Stimulated activated CD8-positive, alpha-beta memory T cell treated with anti-CD3 and anti-CD28 coated beads, Interleukin-12 subunit alpha, Interleukin-12 subunit beta, amount 100 ng/mL, for 24 hours (primary cell): ENCODE measurements around the gene IPO5.

Source experiments
- DNase-seq: peaks from one replicate; pipeline ENCODE4 v3.0.0-alpha.2; 2020; ENCODE audit errors: extremely low read depth

IPO5 gene

GRCh38 chr13:97953376-97953970 is at the start of gene IPO5:
TSS of gene IPO5 (plus strand) at chr13:97953675. CDS start at chr13:97976697, 23,022 bp downstream.
- DNase-seq, result no peak

GRCh38 chr13:97904059-97904458 is 49.4 kb upstream of the IPO5 start:
- DNase-seq, result no peak

GRCh38 chr13:97905517-97905916 is 48.0 kb upstream of the IPO5 start:
- no peak for DNase-seq

- DNase-seq, result no peak
Measured at GRCh38 chr13:97911311-97912138, 42.0 kb upstream of the IPO5 start.

- no peak for DNase-seq
Measured at GRCh38 chr13:97912139-97912535, 41.3 kb upstream of the IPO5 start.

- no peak for DNase-seq
Measured at GRCh38 chr13:97913206-97913605, 40.3 kb upstream of the IPO5 start.

- DNase-seq, result no peak
Measured at GRCh38 chr13:97914540-97914939, 38.9 kb upstream of the IPO5 start.

GRCh38 chr13:97921176-97921816 is 32.2 kb upstream of the IPO5 start:
- DNase-seq, result no peak

- no peak for DNase-seq
Measured at GRCh38 chr13:97928301-97928700, 25.2 kb upstream of the IPO5 start.

GRCh38 chr13:97932036-97932435 is 21.4 kb upstream of the IPO5 start:
- DNase-seq, result no peak

- DNase-seq, result no peak
Measured at GRCh38 chr13:97932647-97933046, 20.8 kb upstream of the IPO5 start.

- DNase-seq, result no peak
Measured at GRCh38 chr13:97933776-97934175, 19.7 kb upstream of the IPO5 start.

- no peak for DNase-seq
Measured at GRCh38 chr13:97934590-97934989, 18.9 kb upstream of the IPO5 start.

GRCh38 chr13:97935071-97935470 is 18.4 kb upstream of the IPO5 start:
- DNase-seq, result no peak

GRCh38 chr13:97936036-97936435 is 17.4 kb upstream of the IPO5 start:
- no peak for DNase-seq

- no peak for DNase-seq
Measured at GRCh38 chr13:97938706-97939475, 14.6 kb upstream of the IPO5 start.

- DNase-seq, result no peak
Measured at GRCh38 chr13:97944396-97945029, 9.0 kb upstream of the IPO5 start.

GRCh38 chr13:97945342-97945741 is 8.1 kb upstream of the IPO5 start:
- DNase-seq, result no peak

GRCh38 chr13:97945792-97946419 is 7.6 kb upstream of the IPO5 start:
- DNase-seq, result no peak

- no peak for DNase-seq
Measured at GRCh38 chr13:97946951-97947588, 6.4 kb upstream of the IPO5 start.

GRCh38 chr13:97948041-97948440 is 5.4 kb upstream of the IPO5 start:
- no peak for DNase-seq
